Testis (tissue), 2 donors: ENCODE measurements around the gene TTC3.

Experiments
- CTCF ChIP-seq, 3 experiments: fragments of 450-650 bp in 2 of 3; fragments of 200-600 bp in 1 of 3; sonication (generic) in 1 of 3; IDR thresholded peaks; one replicate each; pipeline ENCODE4 v1.5.1; 2016 to 2019; ENCODE audit warnings: antibody characterized with exemption in 3 of 3, mild to moderate bottlenecking in 2 of 3, moderate library complexity in 1 of 3
- POLR2A ChIP-seq: fragments of 450-650 bp; IDR thresholded peaks from one replicate; pipeline ENCODE4 v1.6.1; 2017; ENCODE audit warnings: antibody characterized with exemption, mild to moderate bottlenecking, moderate library complexity

DNA sequence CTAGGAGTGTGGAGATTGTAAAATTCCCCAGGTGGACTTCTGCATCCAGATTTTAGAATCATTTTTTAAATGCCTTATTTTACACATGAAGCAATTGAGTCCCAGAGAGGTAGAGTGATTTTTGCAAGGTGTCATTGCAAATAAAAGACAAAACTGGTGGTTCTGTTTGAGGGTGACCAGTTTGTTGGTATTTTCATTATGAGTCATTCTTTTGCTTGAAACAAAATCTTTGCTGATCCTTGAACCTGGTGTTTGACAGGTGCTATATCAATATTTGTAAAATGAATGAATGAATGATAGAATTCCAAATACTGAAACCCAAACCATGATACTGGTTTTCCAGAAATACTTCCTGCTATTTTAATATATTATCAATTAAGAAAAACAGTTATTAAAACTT is 44.1 kb downstream of the TTC3 start:
- TF ChIP-seq POLR2A, result no peak
- TF ChIP-seq CTCF (IDR thresholded peaks at IDR 0.05), result no peak
